Tibial artery (tissue), 4 donors: ENCODE results near the gene TRAPPC4.
"Not testable (repeated sequence)": the region's sequence is repeated elsewhere in the genome, so short reads cannot be mapped to it uniquely, and the experiment has no call there.

Experiments
- DNase-seq, 2 donors: peaks; one replicate each; pipeline ENCODE4 v3.0.0-alpha.2; 2019
- H3K27ac ChIP-seq, 2 donors: fragments of 200-600 bp; sonication (generic) in 1 of 2; 1 replicate in 1 of 2; 2 replicates in 1 of 2; pipeline ENCODE4 v1.5.1; 2018 to 2019; ENCODE audit warnings: mild to moderate bottlenecking in 1 of 2
- H3K27me3 ChIP-seq, 2 donors: fragments of 200-600 bp; sonication (generic) in 1 of 2; one replicate each; pipeline versions ENCODE4 v1.5.1 to v1.6.0; 2016 to 2019
- H3K36me3 ChIP-seq, 3 donors: fragments of 200-600 bp; sonication (generic) in 2 of 3; one replicate each; pipeline ENCODE4 v1.5.1; 2016 to 2019; ENCODE audit warnings: mild to moderate bottlenecking in 2 of 3
- H3K4me1 ChIP-seq, 4 donors: fragments of 200-600 bp; sonication (generic) in 2 of 4; 1 replicate in 3 of 4; 2 replicates in 1 of 4; pipeline ENCODE4 v1.5.1; 2016 to 2019
- H3K4me3 ChIP-seq, 2 donors: fragments of 200-600 bp; sonication (generic) in 1 of 2; 1 replicate in 1 of 2; 2 replicates in 1 of 2; pipeline ENCODE4 v1.5.1; 2018 to 2019; ENCODE audit warnings: mild to moderate bottlenecking in 2 of 2
- H3K9me3 ChIP-seq, 3 donors: fragments of 200-600 bp; sonication (generic) in 1 of 3; one replicate each; pipeline ENCODE4 v1.5.1; 2016 to 2019
- CTCF ChIP-seq, 2 experiments: fragments of 200-600 bp in 1 of 2; fragments of 450-650 bp in 1 of 2; IDR thresholded peaks; one replicate each; pipeline ENCODE4 v1.5.1; 2017 to 2019; ENCODE audit warnings: antibody characterized with exemption in 2 of 2, mild to moderate bottlenecking in 1 of 2, moderate library complexity in 1 of 2
- intact Hi-C: fragments of 100-400 bp; cut with DNase I; formaldehyde crosslinking; loops from one replicate; pipeline ENCODE4 v1.15.0; 2023; ENCODE audit warnings: low total_unique reads

TRAPPC4 gene

GRCh38 chr11:118979434-118979833 lies 39.1 kb upstream of the TRAPPC4 start:
- intact Hi-C loops: no loop called here
- no peak for TF ChIP-seq CTCF (IDR thresholded peaks at IDR 0.05)
- no peak overlapping the region for H3K27ac ChIP-seq
- no peak for DNase-seq
- no peaks in the 10 kb centered on the region for H3K9me3 ChIP-seq
- no peak overlapping the region for H3K4me3 ChIP-seq
- peaks cover 0 to 6% of the 10 kb centered on the region in 2 donors for H3K27me3 ChIP-seq
- peaks cover 0 to 7% (median 2%) of the 10 kb centered on the region in 4 donors for H3K4me1 ChIP-seq
- no peaks in the 10 kb centered on the region for H3K36me3 ChIP-seq

GRCh38 chr11:118980191-118980881 lies 38.2 kb upstream of the TRAPPC4 start:
- TF ChIP-seq CTCF (IDR thresholded peaks at IDR 0.05): no peak

GRCh38 chr11:118984337-118984736 lies 34.2 kb upstream of the TRAPPC4 start:
- DNase-seq, H3K9me3 ChIP-seq, H3K27ac ChIP-seq, H3K4me3 ChIP-seq, H3K36me3 ChIP-seq, intact Hi-C loops, H3K4me1 ChIP-seq: not testable (repeated sequence)
- H3K27me3 ChIP-seq: peaks cover 0 to 11% of the 10 kb centered on the region in 2 donors

More at GRCh38 chr11:118980191-118980881, 38.2 kb upstream of the TRAPPC4 start:
- Histone ChIP-seq H3K4me1 (peaks cover 0 to 7% (median 2%) of the 10 kb centered on the region in 4 donors), H3K9me3 (no peaks in the 10 kb centered on the region), H3K27me3 (peaks cover 0 to 8% of the 10 kb centered on the region in 2 donors), H3K4me3 (no peak overlapping the region), H3K27ac (no peak overlapping the region), H3K36me3 (no peaks in the 10 kb centered on the region)
- DNase-seq: peak; percentile 62 to 73
- intact Hi-C loops: no loop called here

GRCh38 chr11:118984825-118985224 lies 33.7 kb upstream of the TRAPPC4 start:
- Histone ChIP-seq H3K27ac (no peak overlapping the region), H3K36me3 (no peaks in the 10 kb centered on the region)
- no peak for DNase-seq

GRCh38 chr11:118988280-118988679 lies 30.3 kb upstream of the TRAPPC4 start:
- no peaks in the 10 kb centered on the region for H3K36me3 ChIP-seq
- DNase-seq: no peak
- H3K4me1 ChIP-seq: no peaks in the 10 kb centered on the region
- no peaks in the 10 kb centered on the region for H3K9me3 ChIP-seq
- no peak overlapping the region for H3K4me3 ChIP-seq
- no peak for TF ChIP-seq CTCF (IDR thresholded peaks at IDR 0.05)
- peaks cover 0 to 9% of the 10 kb centered on the region in 2 donors for H3K27me3 ChIP-seq
- intact Hi-C loops: no loop called here
- H3K27ac ChIP-seq: no peak overlapping the region

More at GRCh38 chr11:118984825-118985224, 33.7 kb upstream of the TRAPPC4 start:
- Histone ChIP-seq H3K27me3 (peaks cover 0 to 9% of the 10 kb centered on the region in 2 donors), H3K4me1 (peaks cover 0 to 7% (median 2%) of the 10 kb centered on the region in 4 donors), H3K4me3 (no peak overlapping the region), H3K9me3 (no peaks in the 10 kb centered on the region)
- intact Hi-C loops: no loop called here
- no peak for TF ChIP-seq CTCF (IDR thresholded peaks at IDR 0.05)

- DNase-seq, intact Hi-C loops, H3K4me1 ChIP-seq, H3K4me3 ChIP-seq, H3K27me3 ChIP-seq, H3K9me3 ChIP-seq, H3K27ac ChIP-seq, H3K36me3 ChIP-seq: not testable (repeated sequence)
Measured at GRCh38 chr11:118991486-118992038, 27.0 kb upstream of the TRAPPC4 start.
